SK-N-SH treated with all-trans-retinoic acid at 6 μM for 48 hours (cell line): ENCODE results near the gene FBXO48.

ENCODE experiments used
- CREB5 ChIP-seq: fragments of 250-450 bp; sonication (Bioruptor Pico); IDR thresholded peaks from 2 replicates; pipeline ENCODE4 v1.5.1; 2020; ENCODE audit warnings: low read depth, mild to moderate bottlenecking, moderate library complexity
- GLIS3 ChIP-seq: fragments of 250-450 bp; sonication (Bioruptor Pico); IDR thresholded peaks from 2 replicates; pipeline ENCODE4 v1.5.0; 2020; ENCODE audit warnings: mild to moderate bottlenecking, moderate library complexity
- ISL1 ChIP-seq: fragments of 250-450 bp; sonication (Bioruptor Pico); IDR thresholded peaks from 2 replicates; pipeline ENCODE4 v2.1.2; 2022; ENCODE audit warnings: mild to moderate bottlenecking, moderate library complexity
- PATZ1 ChIP-seq: fragments of 250-450 bp; sonication (Bioruptor Pico); IDR thresholded peaks from 2 replicates; pipeline ENCODE4 v1.8.0; 2020; ENCODE audit warnings: mild to moderate bottlenecking, moderate library complexity, borderline replicate concordance
- RARB ChIP-seq: fragments of 250-450 bp; sonication (Bioruptor Pico); IDR thresholded peaks from 2 replicates; pipeline ENCODE4 v1.8.0; 2021; ENCODE audit warnings: mild to moderate bottlenecking, moderate library complexity
- SNAI2 ChIP-seq: fragments of 250-450 bp; sonication (Bioruptor Pico); IDR thresholded peaks from 2 replicates; pipeline ENCODE4 v1.5.0; 2020; ENCODE audit warnings: mild to moderate bottlenecking, moderate library complexity
- ZFP30 ChIP-seq: fragments of 450-650 bp; formaldehyde crosslinking; IDR thresholded peaks from 2 replicates; pipeline ENCODE4 v1.5.0; 2022; ENCODE audit warnings: mild to moderate bottlenecking, moderate library complexity
- ZNF70 ChIP-seq: fragments of 450-650 bp; formaldehyde crosslinking; IDR thresholded peaks from 2 replicates; pipeline ENCODE4 v1.5.0; 2020; ENCODE audit warnings: mild to moderate bottlenecking, moderate library complexity

- TF ChIP-seq ZFP30 (CRISPR knock-in tag) (no peak), ISL1 (CRISPR knock-in tag) (no peak), ZNF70 (CRISPR knock-in tag) (no peak), RARB (CRISPR knock-in tag) (no peak), GLIS3 (no peak), CREB5 (CRISPR knock-in tag) (no peak), PATZ1 (CRISPR knock-in tag) (no peak), SNAI2 (no peak)
Measured at GRCh38 chr2:68489282-68489681, 22.2 kb upstream of the FBXO48 start.
